Vagina (tissue), 2 donors: ENCODE results near the gene CARD9. TPM values are rescaled to one million over a fixed set of nuclear protein-coding genes. Genes with fewer than 3 reads are reported as not detected.

Source experiments
- DNase-seq, 2 donors: peaks; one replicate each; pipeline ENCODE4 v3.0.0-alpha.2; 2017; ENCODE audit errors: extremely low spot score in 2 of 2
- H3K27ac ChIP-seq: fragments of 200-600 bp; sonication (generic); one replicate; pipeline ENCODE4 v1.5.1; 2019
- H3K27me3 ChIP-seq: fragments of 200-600 bp; sonication (generic); one replicate; pipeline ENCODE4 v1.5.1; 2019
- H3K36me3 ChIP-seq, 2 donors: fragments of 200-600 bp; sonication (generic); one replicate each; pipeline ENCODE4 v1.5.1; 2017 to 2019
- H3K4me1 ChIP-seq: fragments of 200-600 bp; sonication (generic); one replicate; pipeline ENCODE4 v1.5.1; 2019
- H3K4me3 ChIP-seq, 2 donors: fragments of 200-600 bp; sonication (generic); 1 replicate in 1 of 2; 2 replicates in 1 of 2; pipeline ENCODE4 v1.5.1; 2016 to 2019
- H3K9me3 ChIP-seq: fragments of 200-600 bp; sonication (generic); one replicate; pipeline ENCODE4 v1.5.1; 2019
- CTCF ChIP-seq, 3 experiments: fragments of 450-650 bp in 2 of 3; fragments of 200-600 bp in 1 of 3; sonication (generic) in 1 of 3; IDR thresholded peaks; one replicate each; pipeline ENCODE4 v1.5.1; 2017 to 2019; ENCODE audit warnings: antibody characterized with exemption in 3 of 3, mild to moderate bottlenecking in 2 of 3, moderate library complexity in 2 of 3
- POLR2A ChIP-seq, 2 donors: fragments of 450-650 bp; IDR thresholded peaks; one replicate each; pipeline ENCODE4 v1.6.1; 2017; ENCODE audit warnings: antibody characterized with exemption in 2 of 2, mild to moderate bottlenecking in 2 of 2, moderate library complexity in 2 of 2
- POLR2AphosphoS5 ChIP-seq, 2 donors: sonication (generic); formaldehyde crosslinking; IDR thresholded peaks; one replicate each; pipeline ENCODE4 v1.9.0; 2017; ENCODE audit warnings: antibody characterized with exemption in 2 of 2, mild to moderate bottlenecking in 2 of 2, low read depth in 1 of 2; ENCODE audit not compliant: insufficient read depth in 1 of 2
- intact Hi-C: fragments of 100-400 bp; cut with DNase I; formaldehyde crosslinking; loops from one replicate; pipeline ENCODE4 v1.15.1; 2023
- total RNA-seq: library from RNA; depleted of rRNA; stranded (reverse); fragments of >200 nt; gene quantifications from one replicate; pipeline ENCODE4 v1.2.3, GENCODE V29; 2016

The CARD9 gene
- total RNA-seq, 1 donor from 2014 or later = 16.9 TPM

- intact Hi-C loops = loop anchor here (10.0 kb wide), 2 partner anchors 46 to 86 kb away; partner anchors contain the start of genes DNLZ and SNAPC4
- TF ChIP-seq POLR2AphosphoS5 (IDR thresholded peaks at IDR 0.05; ENCODE audit: insufficient read depth in 1 of 2, low read depth in 1 of 2) (no peak), CTCF (IDR thresholded peaks at IDR 0.05) (no peak), POLR2A (IDR thresholded peaks at IDR 0.05) (no peak)
- no peak overlapping the region for H3K27ac ChIP-seq
- no peaks in the 10 kb centered on the region for H3K27me3 ChIP-seq
- no peak overlapping the region for H3K4me3 ChIP-seq
- H3K9me3 ChIP-seq = no peaks in the 10 kb centered on the region
- H3K4me1 ChIP-seq = no peaks in the 10 kb centered on the region
- no peak for DNase-seq
- no peaks in the 10 kb centered on the region for H3K36me3 ChIP-seq
Measured at GRCh38 chr9:136318776-136319241, 54.7 kb downstream of the CARD9 start.

- no peaks in the 10 kb centered on the region for H3K4me1 ChIP-seq
- no peaks in the 10 kb centered on the region for H3K36me3 ChIP-seq
- no peaks in the 10 kb centered on the region for H3K9me3 ChIP-seq
- no peak for TF ChIP-seq CTCF (IDR thresholded peaks at IDR 0.05)
- no peak for TF ChIP-seq POLR2A (IDR thresholded peaks at IDR 0.05)
- no peak for TF ChIP-seq POLR2AphosphoS5 (IDR thresholded peaks at IDR 0.05; ENCODE audit: insufficient read depth in 1 of 2, low read depth in 1 of 2)
- intact Hi-C loops = loop anchor here (10.0 kb wide), 2 partner anchors 47 to 87 kb away; partner anchors contain the start of genes DNLZ and SNAPC4
- no peak overlapping the region for H3K4me3 ChIP-seq
- DNase-seq = no peak
- H3K27ac ChIP-seq = no peak overlapping the region
- no peaks in the 10 kb centered on the region for H3K27me3 ChIP-seq
Measured at GRCh38 chr9:136318111-136318775, 55.2 kb downstream of the CARD9 start.

- Histone ChIP-seq H3K27ac (no peak overlapping the region), H3K27me3 (no peaks in the 10 kb centered on the region), H3K36me3 (no peaks in the 10 kb centered on the region), H3K4me1 (no peaks in the 10 kb centered on the region), H3K9me3 (no peaks in the 10 kb centered on the region), H3K4me3 (no peak overlapping the region)
- intact Hi-C loops = loop anchor here (10.0 kb wide), 2 partner anchors 47 to 87 kb away; partner anchors contain the start of genes DNLZ and SNAPC4
- DNase-seq = no peak
- TF ChIP-seq POLR2A (IDR thresholded peaks at IDR 0.05) (no peak), CTCF (IDR thresholded peaks at IDR 0.05) (no peak), POLR2AphosphoS5 (IDR thresholded peaks at IDR 0.05; ENCODE audit: insufficient read depth in 1 of 2, low read depth in 1 of 2) (no peak)
Measured at GRCh38 chr9:136317695-136318094, 55.8 kb downstream of the CARD9 start.

DNA sequence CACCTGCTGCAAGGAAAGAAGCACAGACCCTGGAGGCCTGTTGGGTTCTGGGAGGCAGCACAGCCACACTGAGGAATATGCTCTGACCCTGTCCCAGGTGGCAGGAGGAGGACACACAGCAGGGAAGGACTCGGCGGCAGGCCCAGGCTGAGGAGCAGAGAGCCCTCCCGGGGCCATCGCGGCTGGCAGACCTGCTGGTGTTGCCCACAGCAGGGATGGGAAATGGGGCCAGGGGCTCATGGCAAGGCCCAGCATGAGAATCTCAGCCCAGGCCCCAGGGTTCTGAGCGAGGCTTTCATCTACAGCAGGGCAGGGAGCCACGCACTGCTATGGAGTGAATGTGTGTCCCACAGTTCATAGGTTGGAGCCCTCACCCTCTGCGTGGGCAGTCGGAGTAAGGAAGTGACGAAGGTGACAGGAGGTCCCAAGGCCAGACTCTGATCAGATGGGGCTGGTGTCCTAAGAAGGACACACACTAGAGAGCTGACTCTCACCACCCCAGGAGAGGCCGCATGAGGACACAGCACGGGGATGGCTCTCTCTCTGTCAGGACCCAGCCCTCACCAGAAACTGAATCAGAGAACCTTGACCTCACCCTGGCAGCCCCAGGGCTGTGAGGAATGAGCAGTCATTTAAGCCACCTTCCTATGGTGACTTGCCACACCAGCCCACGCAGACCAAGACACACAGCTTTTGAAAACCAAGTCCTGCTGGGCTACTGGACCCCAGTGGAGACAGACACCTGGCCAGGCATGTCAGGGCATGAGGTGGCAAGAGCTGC is 56.4 kb downstream of the CARD9 start:
- no peak for DNase-seq
- H3K27me3 ChIP-seq = no peaks in the 10 kb centered on the region
- no peak overlapping the region for H3K27ac ChIP-seq
- no peaks in the 10 kb centered on the region for H3K9me3 ChIP-seq
- no peak for TF ChIP-seq POLR2AphosphoS5 (IDR thresholded peaks at IDR 0.05; ENCODE audit: insufficient read depth in 1 of 2, low read depth in 1 of 2)
- intact Hi-C loops = loop anchor here (10.0 kb wide), 2 partner anchors 48 to 88 kb away; partner anchors contain the start of genes DNLZ and SNAPC4
- no peak overlapping the region for H3K4me3 ChIP-seq
- H3K36me3 ChIP-seq = no peaks in the 10 kb centered on the region
- no peaks in the 10 kb centered on the region for H3K4me1 ChIP-seq

DNA sequence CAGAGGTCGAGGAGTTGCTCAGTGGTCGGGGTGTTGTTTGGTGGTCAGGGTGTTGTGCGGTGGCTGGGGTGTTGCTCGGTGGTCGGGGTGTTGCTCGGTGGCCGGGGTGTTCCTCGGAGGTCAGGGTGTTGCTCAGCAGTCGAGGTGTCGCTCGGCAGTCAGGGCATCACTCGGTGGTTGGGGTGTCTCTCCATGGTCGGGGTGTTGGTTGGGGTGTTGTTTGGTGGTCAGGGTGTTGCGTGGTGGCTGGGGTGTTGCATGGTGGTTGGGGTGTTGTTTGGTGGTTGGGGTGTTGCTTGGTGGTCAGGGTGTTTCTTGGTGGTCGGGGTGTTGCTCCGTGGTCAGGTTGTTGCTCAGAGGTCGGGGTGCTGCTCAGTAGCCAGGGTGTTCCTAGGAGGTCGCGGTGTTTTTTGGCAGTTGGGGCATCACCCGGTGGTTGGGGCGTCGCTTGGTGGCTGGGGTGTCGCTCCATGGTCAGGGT is 57.2 kb downstream of the CARD9 start:
- no peaks in the 10 kb centered on the region for H3K27me3 ChIP-seq
- H3K27ac ChIP-seq = no peak overlapping the region
- H3K9me3 ChIP-seq = no peaks in the 10 kb centered on the region
- no peaks in the 10 kb centered on the region for H3K36me3 ChIP-seq
- intact Hi-C loops = loop anchor here (10.0 kb wide), 2 partner anchors 48 to 88 kb away; partner anchors contain the start of genes DNLZ and SNAPC4
- H3K4me1 ChIP-seq = no peaks in the 10 kb centered on the region
- no peak for TF ChIP-seq CTCF (IDR thresholded peaks at IDR 0.05)
- no peak for TF ChIP-seq POLR2AphosphoS5 (IDR thresholded peaks at IDR 0.05; ENCODE audit: insufficient read depth in 1 of 2, low read depth in 1 of 2)
- TF ChIP-seq POLR2A (IDR thresholded peaks at IDR 0.05) = no peak
- no peak overlapping the region for H3K4me3 ChIP-seq
- DNase-seq = no peak
